DOHH2 (cell line): ENCODE results near the gene TAS2R1.

Source experiments
- CTCF ChIP-seq: fragments of 200-600 bp; sonication (generic); IDR thresholded peaks from one replicate; pipeline ENCODE4 v1.5.1; 2014; ENCODE audit warnings: antibody characterized with exemption, mild to moderate bottlenecking, low read depth, low read length; ENCODE audit not compliant: poor library complexity, severe bottlenecking
- EZH2phosphoT487 ChIP-seq: fragments of 200-600 bp; sonication (generic); IDR thresholded peaks from 2 replicates; pipeline ENCODE4 v1.6.1; 2017; ENCODE audit warnings: borderline replicate concordance, mild to moderate bottlenecking, antibody characterized with exemption, low read length, moderate library complexity, mixed read lengths

- TF ChIP-seq CTCF (no peak), EZH2phosphoT487 (no peak)
Measured at GRCh38 chr5:9670371-9670770, 40.2 kb upstream of the TAS2R1 start.
